ENCODE results near the gene MRM3.
"Not testable (repeated sequence)": the region's sequence is repeated elsewhere in the genome, so short reads cannot be mapped to it uniquely, and the experiment has no call there.

DNA sequence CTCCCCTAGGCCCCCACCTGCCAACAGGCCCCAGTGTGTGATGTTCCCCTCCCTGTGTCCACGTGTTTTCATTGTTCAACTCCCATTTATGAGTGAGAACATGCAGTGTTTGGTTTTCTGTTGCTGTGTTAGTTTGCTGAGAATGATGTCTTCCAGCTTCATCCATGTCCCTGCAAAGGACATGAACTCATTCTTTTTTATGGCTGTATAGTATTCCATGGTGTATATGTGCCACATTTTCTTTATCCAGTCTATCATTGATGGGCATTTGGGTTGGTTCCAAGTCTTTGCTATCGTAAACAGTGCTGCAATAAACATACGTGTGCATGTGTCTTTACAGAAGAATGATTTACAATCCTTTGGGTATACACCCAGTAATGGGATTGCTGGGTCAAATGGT, 47.5 kb downstream of the MRM3 start:
- not testable (repeated sequence) for TF ChIP-seq POLR2A (IDR thresholded peaks at IDR 0.05; ENCODE audit: low read depth, low read length); TAF1 (IDR thresholded peaks at IDR 0.05; ENCODE audit: borderline replicate concordance, low read depth, low read length)

Measured in GM12892 (cell line).